Measurements from ENCODE around the gene ZNF546. TPM values are rescaled to one million over a fixed set of nuclear protein-coding genes. Genes with fewer than 3 reads are reported as not detected.
"Not testable (repeated sequence)": the region's sequence is repeated elsewhere in the genome, so short reads cannot be mapped to it uniquely, and the experiment has no call there.

ZNF546 gene
- total RNA-seq, 1 experiment from 2014 or later = 5.2 TPM

DNA sequence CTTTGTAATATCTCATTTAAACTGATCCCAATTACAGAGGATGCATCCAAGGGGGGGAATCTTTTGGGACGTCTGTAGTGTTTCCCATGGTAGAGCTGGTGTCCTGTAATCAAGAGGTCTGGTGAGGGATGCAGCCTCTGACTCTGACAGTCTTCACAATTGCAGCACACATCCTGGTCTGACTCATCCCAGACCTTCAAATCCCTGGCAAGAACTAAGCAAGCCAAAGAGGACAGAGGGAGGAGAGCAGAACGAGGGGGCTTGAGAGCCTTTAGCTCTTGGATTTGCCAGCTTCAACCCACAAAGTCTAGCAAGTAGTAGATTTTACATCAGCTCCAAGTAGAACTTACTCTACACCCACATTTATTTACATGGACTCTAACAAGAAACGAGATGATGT lies 45.2 kb upstream of the ZNF546 start:
- Mint-ChIP-seq H3K27ac (ENCODE audit: low read depth, unreplicated experiment) (no peak overlapping the region), H3K27me3 (ENCODE audit: insufficient read depth, unreplicated experiment) (no peaks in the 10 kb centered on the region), H3K9me3 (ENCODE audit: unreplicated experiment) (no peaks in the 10 kb centered on the region), H3K4me3 (ENCODE audit: unreplicated experiment) (no peak overlapping the region), H3K4me1 (ENCODE audit: insufficient read depth, unreplicated experiment) (no peaks in the 10 kb centered on the region), H3K36me3 (ENCODE audit: insufficient read depth, unreplicated experiment) (no peaks in the 10 kb centered on the region)
- intact Hi-C loops (cut with micrococcal nuclease) = no loop called here
- ChIA-PET CTCF (interaction anchor here (0.7 kb wide), 1 partner anchor 19 kb away, joined by 3 read pairs; the partner anchor contains the start of gene PSMC4), POLR2A (interaction anchor here (1.1 kb wide), 1 partner anchor 19 kb away, joined by 4 read pairs; the partner anchor contains the start of gene PSMC4)
- peak; percentile 37 for DNase-seq (ENCODE audit: unreplicated experiment)
- no TSS peak for BruUV-seq (replicated peaks)
- TF ChIP-seq, protein P1, sequence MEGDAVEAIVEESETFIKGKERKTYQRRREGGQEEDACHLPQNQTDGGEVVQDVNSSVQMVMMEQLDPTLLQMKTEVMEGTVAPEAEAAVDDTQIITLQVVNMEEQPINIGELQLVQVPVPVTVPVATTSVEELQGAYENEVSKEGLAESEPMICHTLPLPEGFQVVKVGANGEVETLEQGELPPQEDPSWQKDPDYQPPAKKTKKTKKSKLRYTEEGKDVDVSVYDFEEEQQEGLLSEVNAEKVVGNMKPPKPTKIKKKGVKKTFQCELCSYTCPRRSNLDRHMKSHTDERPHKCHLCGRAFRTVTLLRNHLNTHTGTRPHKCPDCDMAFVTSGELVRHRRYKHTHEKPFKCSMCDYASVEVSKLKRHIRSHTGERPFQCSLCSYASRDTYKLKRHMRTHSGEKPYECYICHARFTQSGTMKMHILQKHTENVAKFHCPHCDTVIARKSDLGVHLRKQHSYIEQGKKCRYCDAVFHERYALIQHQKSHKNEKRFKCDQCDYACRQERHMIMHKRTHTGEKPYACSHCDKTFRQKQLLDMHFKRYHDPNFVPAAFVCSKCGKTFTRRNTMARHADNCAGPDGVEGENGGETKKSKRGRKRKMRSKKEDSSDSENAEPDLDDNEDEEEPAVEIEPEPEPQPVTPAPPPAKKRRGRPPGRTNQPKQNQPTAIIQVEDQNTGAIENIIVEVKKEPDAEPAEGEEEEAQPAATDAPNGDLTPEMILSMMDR (IDR thresholded peaks at IDR 0.05; ENCODE audit: unreplicated experiment) = no peak

GRCh38 chr19:39953915-39954314 lies 42.9 kb upstream of the ZNF546 start:
- no peak overlapping the region for H3K4me3 Mint-ChIP-seq (ENCODE audit: unreplicated experiment)
- no peak overlapping the region for H3K27ac Mint-ChIP-seq (ENCODE audit: low read depth, unreplicated experiment)
- ChIA-PET POLR2A (interaction anchor here (0.6 kb wide), 1 partner anchor 680 kb away, joined by 3 read pairs; no protein-coding TSS in a partner anchor), CTCF (interaction anchor here (1.0 kb wide), 1 partner anchor 16 kb away, joined by 4 read pairs; no protein-coding TSS in a partner anchor)
- intact Hi-C loops (cut with micrococcal nuclease) = no loop called here
- no peaks in the 10 kb centered on the region for H3K9me3 Mint-ChIP-seq (ENCODE audit: unreplicated experiment)
- no peaks in the 10 kb centered on the region for H3K4me1 Mint-ChIP-seq (ENCODE audit: insufficient read depth, unreplicated experiment)
- DNase-seq (ENCODE audit: unreplicated experiment) = no peak
- BruUV-seq (replicated peaks) = no TSS peak
- TF ChIP-seq, protein P1 (IDR thresholded peaks at IDR 0.05; ENCODE audit: unreplicated experiment) = no peak
- H3K36me3 Mint-ChIP-seq (ENCODE audit: insufficient read depth, unreplicated experiment) = no peaks in the 10 kb centered on the region
- no peaks in the 10 kb centered on the region for H3K27me3 Mint-ChIP-seq (ENCODE audit: insufficient read depth, unreplicated experiment)

GRCh38 chr19:39957886-39958285 lies 39.0 kb upstream of the ZNF546 start:
- DNase-seq (ENCODE audit: unreplicated experiment); H3K36me3 Mint-ChIP-seq (ENCODE audit: insufficient read depth, unreplicated experiment); H3K27me3 Mint-ChIP-seq (ENCODE audit: insufficient read depth, unreplicated experiment); POLR2A ChIA-PET; BruUV-seq (replicated peaks); H3K4me3 Mint-ChIP-seq (ENCODE audit: unreplicated experiment); H3K9me3 Mint-ChIP-seq (ENCODE audit: unreplicated experiment); H3K4me1 Mint-ChIP-seq (ENCODE audit: insufficient read depth, unreplicated experiment); H3K27ac Mint-ChIP-seq (ENCODE audit: low read depth, unreplicated experiment); intact Hi-C loops (cut with micrococcal nuclease): not testable (repeated sequence)
- CTCF ChIA-PET = interaction anchor here (0.6 to 0.8 kb wide), 2 partner anchors 183 to 616 kb away, joined by 4 to 6 read pairs; no protein-coding TSS in a partner anchor

DNA sequence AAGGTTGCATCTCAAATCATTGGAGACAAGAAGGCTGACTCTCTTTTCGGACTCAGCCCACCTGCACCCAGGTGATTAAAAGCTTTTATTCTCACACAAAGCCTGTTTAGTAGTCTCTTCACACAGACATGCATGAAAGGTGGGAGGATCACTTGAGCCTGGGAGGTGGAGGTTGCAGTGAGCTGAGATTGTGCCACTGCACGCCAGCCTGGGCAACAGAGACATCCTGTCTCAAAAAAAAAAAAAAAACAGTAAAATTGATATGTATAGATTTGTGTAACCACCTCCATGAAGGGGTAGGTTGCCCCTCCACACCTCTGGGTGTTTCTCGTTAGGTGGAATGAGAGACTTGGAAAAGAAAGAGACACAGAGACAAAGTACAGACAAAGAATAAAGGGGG lies 37.9 kb upstream of the ZNF546 start:
- H3K27me3 Mint-ChIP-seq (ENCODE audit: insufficient read depth, unreplicated experiment); H3K27ac Mint-ChIP-seq (ENCODE audit: low read depth, unreplicated experiment); H3K9me3 Mint-ChIP-seq (ENCODE audit: unreplicated experiment); DNase-seq (ENCODE audit: unreplicated experiment); H3K36me3 Mint-ChIP-seq (ENCODE audit: insufficient read depth, unreplicated experiment); POLR2A ChIA-PET; intact Hi-C loops (cut with micrococcal nuclease); H3K4me3 Mint-ChIP-seq (ENCODE audit: unreplicated experiment); H3K4me1 Mint-ChIP-seq (ENCODE audit: insufficient read depth, unreplicated experiment); BruUV-seq (replicated peaks); CTCF ChIA-PET: not testable (repeated sequence)

DNA sequence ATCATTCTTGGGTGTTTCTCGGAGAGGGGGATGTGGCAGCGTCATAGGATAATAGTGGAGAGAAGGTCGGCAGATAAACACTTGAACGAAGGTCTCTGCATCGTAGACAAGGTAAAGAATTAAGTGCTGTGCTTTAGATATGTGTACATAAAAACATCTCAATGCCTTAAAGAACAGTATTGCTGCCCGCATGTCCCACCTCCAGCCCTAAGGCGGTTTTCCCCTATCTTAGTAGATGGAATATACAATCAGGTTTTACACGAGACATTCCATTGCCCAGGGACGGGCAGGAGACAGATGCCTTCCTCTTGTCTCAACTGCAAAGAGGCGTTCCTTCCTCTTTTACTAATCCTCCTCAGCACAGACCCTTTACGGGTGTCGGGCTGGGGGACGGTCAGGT lies 37.5 kb upstream of the ZNF546 start:
- POLR2A ChIA-PET; H3K36me3 Mint-ChIP-seq (ENCODE audit: insufficient read depth, unreplicated experiment); H3K9me3 Mint-ChIP-seq (ENCODE audit: unreplicated experiment); intact Hi-C loops (cut with micrococcal nuclease); H3K4me3 Mint-ChIP-seq (ENCODE audit: unreplicated experiment); H3K27me3 Mint-ChIP-seq (ENCODE audit: insufficient read depth, unreplicated experiment); CTCF ChIA-PET; BruUV-seq (replicated peaks); DNase-seq (ENCODE audit: unreplicated experiment); H3K4me1 Mint-ChIP-seq (ENCODE audit: insufficient read depth, unreplicated experiment); H3K27ac Mint-ChIP-seq (ENCODE audit: low read depth, unreplicated experiment): not testable (repeated sequence)
